ENCODE data around the gene DMAC1.
A peak's percentile ranks its signal among the peaks of the same experiment; 100 is the strongest.

The DMAC1 gene

GRCh38 chr9:7799234-7799943, at the start of gene DMAC1:
Gene DMAC1 (minus strand): TSS chr9:7799778. CDS start chr9:7799734, 44 bp downstream.
- peak; percentile 60 for DNase-seq (ENCODE audit: low read depth)

- DNase-seq (ENCODE audit: low read depth), result no peak
Observed at GRCh38 chr9:7849362-7849761, 49.8 kb upstream of the DMAC1 start.

- DNase-seq (ENCODE audit: low read depth), result no peak
Observed at GRCh38 chr9:7848498-7848897, 48.9 kb upstream of the DMAC1 start.

- no peak for DNase-seq (ENCODE audit: low read depth)
Observed at GRCh38 chr9:7844242-7844641, 44.7 kb upstream of the DMAC1 start.

- DNase-seq (ENCODE audit: low read depth), result no peak
Observed at GRCh38 chr9:7841831-7842230, 42.3 kb upstream of the DMAC1 start.

GRCh38 chr9:7834531-7834930, 35.0 kb upstream of the DMAC1 start:
- DNase-seq (ENCODE audit: low read depth), result no peak

GRCh38 chr9:7828334-7828733, 28.8 kb upstream of the DMAC1 start:
- DNase-seq (ENCODE audit: low read depth), result no peak

GRCh38 chr9:7827792-7828191, 28.2 kb upstream of the DMAC1 start:
- DNase-seq (ENCODE audit: low read depth), result no peak

- no peak for DNase-seq (ENCODE audit: low read depth)
Observed at GRCh38 chr9:7827056-7827455, 27.5 kb upstream of the DMAC1 start.

GRCh38 chr9:7823651-7824050, 24.1 kb upstream of the DMAC1 start:
- DNase-seq (ENCODE audit: low read depth), result no peak

- no peak for DNase-seq (ENCODE audit: low read depth)
Observed at GRCh38 chr9:7819984-7820383, 20.4 kb upstream of the DMAC1 start.

- no peak for DNase-seq (ENCODE audit: low read depth)
Observed at GRCh38 chr9:7816021-7816420, 16.4 kb upstream of the DMAC1 start.

GRCh38 chr9:7813030-7813429, 13.5 kb upstream of the DMAC1 start:
- no peak for DNase-seq (ENCODE audit: low read depth)

GRCh38 chr9:7811677-7812076, 12.1 kb upstream of the DMAC1 start:
- DNase-seq (ENCODE audit: low read depth), result no peak

GRCh38 chr9:7802666-7803065, 3.1 kb upstream of the DMAC1 start:
- DNase-seq (ENCODE audit: low read depth), result no peak

GRCh38 chr9:7799944-7800285, 337 bp upstream of the DMAC1 start:
- DNase-seq (ENCODE audit: low read depth), result no peak

- no peak for DNase-seq (ENCODE audit: low read depth)
Observed at GRCh38 chr9:7794196-7794595, 5.4 kb downstream of the DMAC1 start.

GRCh38 chr9:7791394-7791793, 8.2 kb downstream of the DMAC1 start:
- DNase-seq (ENCODE audit: low read depth), result no peak

GRCh38 chr9:7790819-7791182, 8.8 kb downstream of the DMAC1 start:
- no peak for DNase-seq (ENCODE audit: low read depth)

GRCh38 chr9:7790022-7790818, 9.4 kb downstream of the DMAC1 start:
- DNase-seq (ENCODE audit: low read depth), result no peak

GRCh38 chr9:7788772-7789171, 10.8 kb downstream of the DMAC1 start:
- no peak for DNase-seq (ENCODE audit: low read depth)

- no peak for DNase-seq (ENCODE audit: low read depth)
Observed at GRCh38 chr9:7785813-7786212, 13.8 kb downstream of the DMAC1 start.

- no peak for DNase-seq (ENCODE audit: low read depth)
Observed at GRCh38 chr9:7784472-7784871, 15.1 kb downstream of the DMAC1 start.

GRCh38 chr9:7783635-7784063, 15.9 kb downstream of the DMAC1 start:
- DNase-seq (ENCODE audit: low read depth), result no peak
